ENCODE measurements around the gene ZDHHC5. TPM values are rescaled to one million over a fixed set of nuclear protein-coding genes. Genes with fewer than 3 reads are reported as not detected.

Gene ZDHHC5
- total RNA-seq (49.8 TPM), polyA plus RNA-seq (10 to 100 TPM; 32.1 to 38.0 (median 33.9) TPM)

- H3K4me1 Mint-ChIP-seq = peaks cover 5 to 56% (median 51%) of the 10 kb centered on the region in 4 donors
- H3K9me3 Mint-ChIP-seq = peaks cover 0 to 2% (median 0%) of the 10 kb centered on the region in 7 donors
- peaks cover 13% of the 10 kb centered on the region for H3K36me3 ChIP-seq (ENCODE audit: control insufficient read depth, insufficient read depth, low read length)
- ATAC-seq (ENCODE audit: low read depth in 2 of 2) (peak; percentile 88), DNase-seq (peak; percentile 100)
- H3K27ac ChIP-seq (ENCODE audit: insufficient read depth, low read length, poor library complexity, severe bottlenecking) = peak within 1 kb of the TSS; percentile 99
- H3K4me3 Mint-ChIP-seq = peak within 1 kb of the TSS; percentile 91 to 96 (median 92)
- peaks cover 14% of the 10 kb centered on the region for H3K27me3 Mint-ChIP-seq
- H3K36me3 Mint-ChIP-seq = peaks cover 5% of the 10 kb centered on the region
- peak within 1 kb of the TSS; percentile 99 for H3K4me3 ChIP-seq (ENCODE audit: low read depth, low read length)
- H3K27ac Mint-ChIP-seq = peak within 1 kb of the TSS; percentile 98 to 100 (median 100)
- H3K9me3 ChIP-seq (ENCODE audit: control insufficient read depth in 2 of 2, low read length in 2 of 2) = no peaks in the 10 kb centered on the region
- peaks cover 47% of the 10 kb centered on the region for H3K4me1 ChIP-seq (ENCODE audit: control insufficient read depth, insufficient read depth, low read length, poor library complexity, severe bottlenecking)
- no peaks in the 10 kb centered on the region for H3K27me3 ChIP-seq (ENCODE audit: control insufficient read depth, insufficient read depth, low read length)
These were observed at the start of gene ZDHHC5 for GRCh38 chr11:57667736-57668433. Gene ZDHHC5, plus strand, starts transcription at chr11:57668114. Its CDS starts 4,977 bp downstream, at chr11:57673091.

DNA sequence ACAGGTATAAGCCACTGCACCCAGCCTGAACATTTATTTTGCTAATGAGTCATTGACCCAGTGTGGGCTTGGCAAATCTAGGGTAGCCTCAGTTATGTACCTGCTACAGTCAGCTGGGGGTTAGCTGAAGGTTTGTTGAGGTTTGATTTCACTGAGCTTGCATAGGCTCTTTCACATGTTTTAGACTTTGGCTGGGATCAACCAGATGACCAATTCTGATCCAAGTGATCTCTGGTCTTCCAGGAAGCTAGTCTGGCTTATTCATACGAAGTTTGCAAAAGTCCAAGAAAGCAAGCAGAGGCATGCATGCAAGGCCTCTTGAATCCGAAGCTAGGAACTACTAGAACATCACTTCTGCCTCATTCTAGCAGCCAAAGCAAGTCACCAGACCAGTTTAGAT is 49.5 kb upstream of the ZDHHC5 start:
- DNase-seq (no peak), ATAC-seq (ENCODE audit: low read depth in 2 of 2) (no peak)
- Mint-ChIP-seq H3K9me3 (peaks cover 0 to 7% (median 4%) of the 10 kb centered on the region in 7 donors), H3K27me3 (peaks cover 8% of the 10 kb centered on the region), H3K4me3 (no peak overlapping the region), H3K27ac (no peak overlapping the region), H3K4me1 (no peaks in the 10 kb centered on the region), H3K36me3 (no peaks in the 10 kb centered on the region)
- H3K9me3 ChIP-seq (ENCODE audit: control insufficient read depth in 2 of 2, low read length in 2 of 2) = peaks cover 14% of the 10 kb centered on the region in 2 experiments
- H3K27me3 ChIP-seq (ENCODE audit: control insufficient read depth, insufficient read depth, low read length) = peaks cover 12% of the 10 kb centered on the region
- H3K4me3 ChIP-seq (ENCODE audit: low read depth, low read length) = no peak overlapping the region
- H3K36me3 ChIP-seq (ENCODE audit: control insufficient read depth, insufficient read depth, low read length) = no peaks in the 10 kb centered on the region
- H3K4me1 ChIP-seq (ENCODE audit: control insufficient read depth, insufficient read depth, low read length, poor library complexity, severe bottlenecking) = no peaks in the 10 kb centered on the region
- no peak overlapping the region for H3K27ac ChIP-seq (ENCODE audit: insufficient read depth, low read length, poor library complexity, severe bottlenecking)

GRCh38 chr11:57619331-57619730 is 48.6 kb upstream of the ZDHHC5 start:
- H3K27me3 ChIP-seq (ENCODE audit: control insufficient read depth, insufficient read depth, low read length) = peaks cover 12% of the 10 kb centered on the region
- H3K4me3 ChIP-seq (ENCODE audit: low read depth, low read length) = no peak overlapping the region
- Mint-ChIP-seq H3K4me1 (no peaks in the 10 kb centered on the region), H3K27ac (no peak overlapping the region), H3K9me3 (peaks cover 0 to 7% (median 4%) of the 10 kb centered on the region in 7 donors), H3K36me3 (no peaks in the 10 kb centered on the region), H3K27me3 (peaks cover 8% of the 10 kb centered on the region), H3K4me3 (no peak overlapping the region)
- DNase-seq (no peak), ATAC-seq (ENCODE audit: low read depth in 2 of 2) (no peak)
- peaks cover 14% of the 10 kb centered on the region in 2 experiments for H3K9me3 ChIP-seq (ENCODE audit: control insufficient read depth in 2 of 2, low read length in 2 of 2)
- H3K36me3 ChIP-seq (ENCODE audit: control insufficient read depth, insufficient read depth, low read length) = no peaks in the 10 kb centered on the region
- H3K27ac ChIP-seq (ENCODE audit: insufficient read depth, low read length, poor library complexity, severe bottlenecking) = no peak overlapping the region
- no peaks in the 10 kb centered on the region for H3K4me1 ChIP-seq (ENCODE audit: control insufficient read depth, insufficient read depth, low read length, poor library complexity, severe bottlenecking)

- H3K36me3 ChIP-seq (ENCODE audit: control insufficient read depth, insufficient read depth, low read length) = no peaks in the 10 kb centered on the region
- ATAC-seq (ENCODE audit: low read depth in 2 of 2) (no peak), DNase-seq (no peak)
- Mint-ChIP-seq H3K27ac (no peak overlapping the region), H3K27me3 (peaks cover 6% of the 10 kb centered on the region), H3K9me3 (peaks cover 0 to 7% (median 5%) of the 10 kb centered on the region in 7 donors), H3K4me3 (no peak overlapping the region), H3K4me1 (no peaks in the 10 kb centered on the region), H3K36me3 (no peaks in the 10 kb centered on the region)
- H3K4me1 ChIP-seq (ENCODE audit: control insufficient read depth, insufficient read depth, low read length, poor library complexity, severe bottlenecking) = no peaks in the 10 kb centered on the region
- H3K9me3 ChIP-seq (ENCODE audit: control insufficient read depth in 2 of 2, low read length in 2 of 2) = peaks cover 14% of the 10 kb centered on the region in 2 experiments
- H3K27ac ChIP-seq (ENCODE audit: insufficient read depth, low read length, poor library complexity, severe bottlenecking) = no peak overlapping the region
- H3K27me3 ChIP-seq (ENCODE audit: control insufficient read depth, insufficient read depth, low read length) = peaks cover 10% of the 10 kb centered on the region
- no peak overlapping the region for H3K4me3 ChIP-seq (ENCODE audit: low read depth, low read length)
These were observed 47.4 kb upstream of the ZDHHC5 start for GRCh38 chr11:57620467-57620866.

- DNase-seq = no peak
- peaks cover 0 to 7% (median 3%) of the 10 kb centered on the region in 7 donors for H3K9me3 Mint-ChIP-seq
- no peak overlapping the region for H3K27ac ChIP-seq (ENCODE audit: insufficient read depth, low read length, poor library complexity, severe bottlenecking)
- peaks cover 14% of the 10 kb centered on the region in 2 experiments for H3K9me3 ChIP-seq (ENCODE audit: control insufficient read depth in 2 of 2, low read length in 2 of 2)
- H3K4me1 ChIP-seq (ENCODE audit: control insufficient read depth, insufficient read depth, low read length, poor library complexity, severe bottlenecking) = no peaks in the 10 kb centered on the region
- H3K4me1 Mint-ChIP-seq = no peaks in the 10 kb centered on the region
- H3K36me3 ChIP-seq (ENCODE audit: control insufficient read depth, insufficient read depth, low read length) = no peaks in the 10 kb centered on the region
- H3K27ac Mint-ChIP-seq = no peak overlapping the region
- H3K27me3 ChIP-seq (ENCODE audit: control insufficient read depth, insufficient read depth, low read length) = peaks cover 10% of the 10 kb centered on the region
- no peak overlapping the region for H3K4me3 Mint-ChIP-seq
- no peak for ATAC-seq (ENCODE audit: low read depth in 2 of 2)
- no peaks in the 10 kb centered on the region for H3K36me3 Mint-ChIP-seq
- no peaks in the 10 kb centered on the region for H3K27me3 Mint-ChIP-seq
- H3K4me3 ChIP-seq (ENCODE audit: low read depth, low read length) = no peak overlapping the region
These were observed 45.7 kb upstream of the ZDHHC5 start for GRCh38 chr11:57622263-57622662.

DNA sequence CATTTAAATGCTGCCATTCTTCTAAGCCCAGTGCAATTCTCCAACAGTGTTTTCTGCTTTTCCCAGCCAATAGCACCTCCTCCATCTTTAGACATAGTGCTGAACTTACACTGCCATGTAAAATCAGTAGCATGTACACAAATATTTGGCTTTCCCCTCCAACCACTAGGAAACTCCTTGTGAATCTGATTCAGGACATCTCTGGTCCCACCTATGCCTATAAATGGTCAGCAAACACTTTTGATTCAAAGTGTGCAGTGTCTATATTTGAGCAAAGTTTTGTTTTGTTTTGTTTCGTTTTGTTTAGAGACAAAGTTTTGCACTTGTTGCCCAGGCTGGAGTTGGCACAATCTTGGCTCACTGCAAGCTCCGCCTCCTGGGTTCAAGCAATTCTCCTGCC is 43.0 kb upstream of the ZDHHC5 start:
- H3K4me1 ChIP-seq (ENCODE audit: control insufficient read depth, insufficient read depth, low read length, poor library complexity, severe bottlenecking) = no peaks in the 10 kb centered on the region
- no peaks in the 10 kb centered on the region for H3K4me1 Mint-ChIP-seq
- H3K27me3 Mint-ChIP-seq = peaks cover 17% of the 10 kb centered on the region
- no peak overlapping the region for H3K27ac ChIP-seq (ENCODE audit: insufficient read depth, low read length, poor library complexity, severe bottlenecking)
- H3K4me3 Mint-ChIP-seq = no peak overlapping the region
- peaks cover 0 to 6% (median 0%) of the 10 kb centered on the region in 7 donors for H3K9me3 Mint-ChIP-seq
- H3K27ac Mint-ChIP-seq = no peak overlapping the region
- no peaks in the 10 kb centered on the region for H3K36me3 ChIP-seq (ENCODE audit: control insufficient read depth, insufficient read depth, low read length)
- H3K27me3 ChIP-seq (ENCODE audit: control insufficient read depth, insufficient read depth, low read length) = peaks cover 4% of the 10 kb centered on the region
- no peak for DNase-seq
- H3K4me3 ChIP-seq (ENCODE audit: low read depth, low read length) = no peak overlapping the region
- ATAC-seq (ENCODE audit: low read depth in 2 of 2) = no peak
- H3K9me3 ChIP-seq (ENCODE audit: control insufficient read depth in 2 of 2, low read length in 2 of 2) = peaks cover 7% of the 10 kb centered on the region in 2 experiments
- no peaks in the 10 kb centered on the region for H3K36me3 Mint-ChIP-seq

GRCh38 chr11:57626895-57627294 is 41.0 kb upstream of the ZDHHC5 start:
- no peaks in the 10 kb centered on the region for H3K36me3 Mint-ChIP-seq
- no peaks in the 10 kb centered on the region for H3K9me3 ChIP-seq (ENCODE audit: control insufficient read depth in 2 of 2, low read length in 2 of 2)
- no peaks in the 10 kb centered on the region for H3K4me1 Mint-ChIP-seq
- no peak overlapping the region for H3K4me3 Mint-ChIP-seq
- ATAC-seq (ENCODE audit: low read depth in 2 of 2) (no peak), DNase-seq (no peak)
- peaks cover 21% of the 10 kb centered on the region for H3K27me3 Mint-ChIP-seq
- H3K27me3 ChIP-seq (ENCODE audit: control insufficient read depth, insufficient read depth, low read length) = no peaks in the 10 kb centered on the region
- no peak overlapping the region for H3K27ac ChIP-seq (ENCODE audit: insufficient read depth, low read length, poor library complexity, severe bottlenecking)
- H3K4me1 ChIP-seq (ENCODE audit: control insufficient read depth, insufficient read depth, low read length, poor library complexity, severe bottlenecking) = no peaks in the 10 kb centered on the region
- no peak overlapping the region for H3K27ac Mint-ChIP-seq
- no peaks in the 10 kb centered on the region for H3K36me3 ChIP-seq (ENCODE audit: control insufficient read depth, insufficient read depth, low read length)
- peaks cover 0 to 6% (median 0%) of the 10 kb centered on the region in 7 donors for H3K9me3 Mint-ChIP-seq
- no peak overlapping the region for H3K4me3 ChIP-seq (ENCODE audit: low read depth, low read length)

GRCh38 chr11:57630171-57630570 is 37.7 kb upstream of the ZDHHC5 start:
- Mint-ChIP-seq H3K27me3 (peaks cover 43% of the 10 kb centered on the region), H3K27ac (no peak overlapping the region), H3K4me3 (no peak overlapping the region), H3K9me3 (peaks cover 0 to 6% (median 0%) of the 10 kb centered on the region in 7 donors), H3K4me1 (no peaks in the 10 kb centered on the region), H3K36me3 (no peaks in the 10 kb centered on the region)
- ATAC-seq (ENCODE audit: low read depth in 2 of 2) (no peak), DNase-seq (no peak)
- Histone ChIP-seq H3K4me1 (ENCODE audit: control insufficient read depth, insufficient read depth, low read length, poor library complexity, severe bottlenecking) (no peaks in the 10 kb centered on the region), H3K9me3 (ENCODE audit: control insufficient read depth in 2 of 2, low read length in 2 of 2) (no peaks in the 10 kb centered on the region), H3K27ac (ENCODE audit: insufficient read depth, low read length, poor library complexity, severe bottlenecking) (no peak overlapping the region), H3K4me3 (ENCODE audit: low read depth, low read length) (no peak overlapping the region), H3K36me3 (ENCODE audit: control insufficient read depth, insufficient read depth, low read length) (no peaks in the 10 kb centered on the region), H3K27me3 (ENCODE audit: control insufficient read depth, insufficient read depth, low read length) (no peaks in the 10 kb centered on the region)

Measured in CD4-positive, CD25-positive, alpha-beta regulatory T cell (primary cell).